Endodermal cell (in vitro differentiated cells): ENCODE measurements around the gene YPEL5. TPM values are rescaled to one million over a fixed set of nuclear protein-coding genes. Genes with fewer than 3 reads are reported as not detected.

Experiments
- DNase-seq: peaks from one replicate; pipeline ENCODE4 v3.0.0-alpha.2; 2017
- H3K27ac ChIP-seq: 2 replicates; pipeline ENCODE4 v1.5.1; 2013; ENCODE audit warnings: mild to moderate bottlenecking, low read depth, low read length, moderate library complexity
- H3K27me3 ChIP-seq: 2 replicates; pipeline ENCODE4 v1.6.1; 2013; ENCODE audit warnings: mild to moderate bottlenecking, low read length, moderate library complexity; ENCODE audit not compliant: insufficient read depth, control insufficient read depth, poor library complexity, severe bottlenecking
- H3K36me3 ChIP-seq: 2 replicates; pipeline ENCODE4 v1.7.0; 2013; ENCODE audit warnings: mild to moderate bottlenecking, low read length, moderate library complexity; ENCODE audit not compliant: control insufficient read depth, insufficient read depth
- H3K4me1 ChIP-seq: one replicate; pipeline ENCODE4 v1.7.0; 2013; ENCODE audit warnings: low read length; ENCODE audit not compliant: control insufficient read depth, insufficient read depth
- H3K4me3 ChIP-seq: 2 replicates; pipeline ENCODE4 v1.5.1; 2013; ENCODE audit warnings: mild to moderate bottlenecking, low read length, moderate library complexity
- H3K9ac ChIP-seq: 2 replicates; pipeline ENCODE4 v1.6.1; 2013; ENCODE audit warnings: mild to moderate bottlenecking, low read length, moderate library complexity; ENCODE audit not compliant: poor library complexity, severe bottlenecking; ENCODE audit errors: extremely low read depth
- H3K9me3 ChIP-seq: 2 replicates; pipeline ENCODE4 v1.6.1; 2013; ENCODE audit warnings: mild to moderate bottlenecking, low read length, moderate library complexity; ENCODE audit not compliant: control insufficient read depth
- H3K27ac Mint-ChIP-seq: 2 replicates; pipeline ENCODE4 v1.8.0; 2020; ENCODE audit warnings: mixed read lengths
- H3K27me3 Mint-ChIP-seq: 2 replicates; pipeline ENCODE4 v1.8.0; 2021; ENCODE audit warnings: mild to moderate bottlenecking, mixed read lengths; ENCODE audit not compliant: insufficient read depth
- H3K36me3 Mint-ChIP-seq: 2 replicates; pipeline ENCODE4 v1.8.0; 2020; ENCODE audit warnings: low read depth, mixed read lengths
- H3K4me1 Mint-ChIP-seq: 2 replicates; pipeline ENCODE4 v1.8.0; 2020; ENCODE audit warnings: mixed read lengths
- H3K4me3 Mint-ChIP-seq: 2 replicates; pipeline ENCODE4 v1.8.0; 2020; ENCODE audit warnings: mild to moderate bottlenecking, moderate library complexity, mixed read lengths
- H3K9me3 Mint-ChIP-seq: 2 replicates; pipeline ENCODE4 v1.8.0; 2020; ENCODE audit warnings: mild to moderate bottlenecking, mixed read lengths
- CTCF ChIP-seq: fragments of 200-600 bp; sonication (generic); conservative IDR thresholded peaks from 2 replicates; pipeline ENCODE4 v1.5.0; 2021; ENCODE audit warnings: antibody characterized with exemption, mild to moderate bottlenecking
- WGBS, 2 experiments: methylation state at CpG; one replicate each; pipeline versions ENCODE4 v1.1.5 to v1.1.7; 2013; ENCODE audit warnings: missing lambda C conversion rate in 2 of 2, mixed read lengths in 1 of 2; ENCODE audit not compliant: insufficient coverage in 1 of 2, insufficient read length in 1 of 2; 5-methylcytosine and 5-hydroxymethylcytosine counted together
- total RNA-seq, 2 donors: library from RNA; stranded (reverse); fragmentation: NEBNext Ultra II Directional in 1 of 2; extraction: Animal tissue kit (Norgen Biotek cat#: 25700) in 1 of 2; gene quantifications; 2 replicates in 1 of 2; 3 replicates in 1 of 2; pipeline ENCODE4 v1.2.1, GENCODE V29; 2021

The YPEL5 gene
- total RNA-seq, 2 donors from 2014 or later: 80.1 to 97.2 TPM

- WGBS, 2 experiments: 95% methylated on average over 8 to 10 of the region's 10 CpGs
- no peaks in the 10 kb centered on the region for H3K9me3 ChIP-seq
- peaks cover 2% of the 10 kb centered on the region for H3K27me3 Mint-ChIP-seq
These were observed 9.9 kb upstream of the YPEL5 start for GRCh38 chr2:30136764-30137444.

GRCh38 chr2:30139131-30139870, 7.5 kb upstream of the YPEL5 start:
- H3K36me3 ChIP-seq: no peaks in the 10 kb centered on the region
- no peak overlapping the region for H3K9ac ChIP-seq
- no peak overlapping the region for H3K27ac ChIP-seq
- no peak overlapping the region for H3K4me3 ChIP-seq
- Mint-ChIP-seq H3K4me3 (no peak overlapping the region), H3K27me3 (peaks cover 2% of the 10 kb centered on the region), H3K36me3 (no peaks in the 10 kb centered on the region), H3K9me3 (no peaks in the 10 kb centered on the region), H3K27ac (no peak overlapping the region), H3K4me1 (peaks cover 3% of the 10 kb centered on the region)
- DNase-seq: no peak
- no peaks in the 10 kb centered on the region for H3K9me3 ChIP-seq
- H3K27me3 ChIP-seq: no peaks in the 10 kb centered on the region
- no peaks in the 10 kb centered on the region for H3K4me1 ChIP-seq
- TF ChIP-seq CTCF: no peak
- WGBS, 2 experiments: 86% methylated on average over 6 of the region's 6 CpGs

More at GRCh38 chr2:30136764-30137444, 9.9 kb upstream of the YPEL5 start:
- Mint-ChIP-seq H3K9me3 (no peaks in the 10 kb centered on the region), H3K36me3 (no peaks in the 10 kb centered on the region), H3K27ac (no peak overlapping the region), H3K4me3 (no peak overlapping the region), H3K4me1 (peaks cover 6% of the 10 kb centered on the region)
- Histone ChIP-seq H3K27me3 (no peaks in the 10 kb centered on the region), H3K4me1 (no peaks in the 10 kb centered on the region), H3K27ac (no peak overlapping the region), H3K9ac (no peak overlapping the region), H3K36me3 (no peaks in the 10 kb centered on the region), H3K4me3 (no peak overlapping the region)
- DNase-seq: no peak
- TF ChIP-seq CTCF: no peak

DNA sequence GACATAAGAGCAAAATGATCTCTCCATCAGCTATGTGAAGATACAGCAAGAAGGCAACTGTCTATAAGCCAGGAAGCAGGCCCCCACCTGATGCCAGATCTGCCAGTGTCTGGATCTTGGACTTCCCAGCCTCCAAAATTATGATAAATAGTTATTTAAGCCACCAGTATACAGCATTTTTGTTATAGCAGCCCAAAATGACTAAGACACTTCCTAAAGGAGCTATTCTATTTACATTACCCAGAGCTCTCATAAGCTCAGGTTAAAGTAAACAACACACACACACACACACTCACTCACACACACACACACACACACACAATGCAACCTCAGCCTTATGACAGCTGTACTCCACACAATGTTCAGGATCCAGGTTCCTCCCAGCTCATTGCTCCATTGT, 5.7 kb upstream of the YPEL5 start:
- Mint-ChIP-seq H3K4me1 (peaks cover 9% of the 10 kb centered on the region), H3K36me3 (no peaks in the 10 kb centered on the region)
- H3K36me3 ChIP-seq: no peaks in the 10 kb centered on the region

More for the DNA sequence above, 5.7 kb upstream of the YPEL5 start:
- Histone ChIP-seq H3K4me1 (peaks cover 6% of the 10 kb centered on the region), H3K27me3 (no peaks in the 10 kb centered on the region), H3K4me3 (no peak overlapping the region), H3K27ac (no peak overlapping the region), H3K9ac (no peak overlapping the region), H3K9me3 (no peaks in the 10 kb centered on the region)
- Mint-ChIP-seq H3K4me3 (no peak overlapping the region), H3K9me3 (no peaks in the 10 kb centered on the region), H3K27ac (no peak overlapping the region), H3K27me3 (peaks cover 5% of the 10 kb centered on the region)
- TF ChIP-seq CTCF: no peak
- no peak for DNase-seq
